ENCODE measurements around the gene ADGRE1.
"Not testable (repeated sequence)": the region's sequence is repeated elsewhere in the genome, so short reads cannot be mapped to it uniquely, and the experiment has no call there.

ADGRE1 gene

DNA sequence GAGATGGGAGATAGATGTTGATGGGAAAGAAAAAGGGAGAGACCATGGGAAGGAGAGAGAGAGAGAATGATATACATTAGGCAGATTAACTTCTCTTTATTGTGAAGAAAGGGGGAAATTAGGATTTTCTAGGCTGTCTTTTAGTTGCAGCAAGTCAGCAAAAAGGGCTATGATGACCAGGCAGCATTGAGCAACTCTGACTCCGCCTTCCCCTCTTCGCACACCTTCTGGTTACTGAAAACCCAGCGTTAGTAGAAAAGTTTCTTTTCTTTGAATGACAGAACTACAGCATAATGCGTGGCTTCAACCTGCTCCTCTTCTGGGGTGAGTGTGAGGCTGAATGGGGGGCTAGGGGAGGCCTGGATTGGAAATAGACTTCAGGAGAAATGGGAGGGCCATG lies at the start of gene ADGRE1:
ADGRE1 (plus strand) TSS at position 264 of the 400 bp plus-strand sequence; CDS start at position 294, 30 bp downstream.
- no peak for DNase-seq

DNA sequence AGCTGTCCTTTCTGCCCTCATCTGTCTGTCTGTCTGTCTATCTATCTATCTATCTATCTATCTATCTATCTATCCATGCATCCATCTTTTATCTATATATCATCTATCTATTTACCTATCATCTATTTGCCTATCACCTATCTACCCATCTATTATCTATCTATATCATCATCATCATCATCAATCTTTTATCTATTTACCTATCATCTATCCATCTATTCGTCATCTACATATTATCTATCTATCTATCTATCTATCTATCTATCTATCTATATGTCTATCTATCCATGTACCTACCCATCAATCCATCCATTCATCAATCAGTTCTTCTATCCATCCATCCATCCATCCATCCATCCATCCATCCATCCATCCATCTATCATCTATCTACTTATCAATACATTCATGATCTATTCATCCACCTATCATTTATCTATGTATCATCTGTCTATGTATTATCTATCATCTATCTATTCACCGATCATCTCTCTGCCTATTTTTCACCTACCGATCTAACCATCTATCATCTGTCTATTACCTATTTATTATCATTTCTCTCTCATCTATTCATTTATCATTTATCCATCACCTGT lies 49.2 kb upstream of the ADGRE1 start:
- no peak for DNase-seq

DNA sequence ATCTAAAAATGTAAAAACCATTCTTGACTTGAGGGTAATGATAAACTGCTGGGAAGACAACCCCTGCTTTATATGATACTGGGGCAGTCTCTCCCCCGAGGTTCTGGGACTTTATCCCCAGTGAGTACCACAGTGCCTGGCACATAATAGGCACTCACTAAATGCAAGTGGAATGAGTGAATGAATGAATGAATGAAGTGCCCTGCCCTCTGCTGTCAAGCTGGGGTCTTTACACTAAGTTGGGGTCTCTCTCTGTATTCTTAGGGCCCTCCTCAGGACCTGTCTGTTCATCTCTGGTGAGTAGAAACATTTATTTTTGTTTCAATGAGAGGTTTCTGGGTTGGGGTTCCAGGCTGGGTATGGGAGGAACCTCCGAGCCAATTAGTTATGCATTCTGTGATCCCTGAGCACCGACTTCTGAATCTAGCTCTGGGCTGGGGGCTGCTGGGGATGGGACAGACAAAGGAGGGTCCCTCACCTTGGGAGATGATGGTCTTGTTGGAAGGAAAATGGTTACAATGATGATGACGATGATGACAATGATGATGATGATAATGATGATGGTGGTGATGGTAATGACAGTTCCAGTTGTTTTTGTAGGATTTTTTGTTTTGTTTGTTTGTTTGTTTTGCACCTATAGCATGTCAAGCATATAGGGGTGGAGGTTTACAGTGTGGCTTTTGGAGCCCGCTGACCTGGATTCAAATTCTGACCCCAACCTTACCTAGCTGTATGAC lies 44.3 kb upstream of the ADGRE1 start:
- no peak for DNase-seq

DNA sequence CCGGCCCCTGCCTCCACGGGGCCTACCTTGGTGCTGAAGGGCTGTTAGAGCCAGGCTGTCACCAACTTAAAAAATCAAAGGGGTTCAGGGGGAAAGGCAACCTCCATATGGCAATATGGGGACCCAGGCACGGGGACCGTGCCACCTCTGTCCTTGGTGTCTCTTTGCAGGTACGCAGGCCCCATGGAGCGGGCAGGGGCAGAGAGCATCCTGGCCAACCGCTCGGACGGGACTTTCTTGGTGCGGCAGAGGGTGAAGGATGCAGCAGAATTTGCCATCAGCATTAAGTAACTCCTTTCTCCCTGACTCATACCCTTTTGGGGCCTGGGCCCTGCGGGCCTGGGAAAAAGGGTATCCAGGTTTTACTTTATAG lies 39.6 kb upstream of the ADGRE1 start:
- no peak for DNase-seq

GRCh38 chr19:6848986-6849385 lies 38.4 kb upstream of the ADGRE1 start:
- no peak for DNase-seq

DNA sequence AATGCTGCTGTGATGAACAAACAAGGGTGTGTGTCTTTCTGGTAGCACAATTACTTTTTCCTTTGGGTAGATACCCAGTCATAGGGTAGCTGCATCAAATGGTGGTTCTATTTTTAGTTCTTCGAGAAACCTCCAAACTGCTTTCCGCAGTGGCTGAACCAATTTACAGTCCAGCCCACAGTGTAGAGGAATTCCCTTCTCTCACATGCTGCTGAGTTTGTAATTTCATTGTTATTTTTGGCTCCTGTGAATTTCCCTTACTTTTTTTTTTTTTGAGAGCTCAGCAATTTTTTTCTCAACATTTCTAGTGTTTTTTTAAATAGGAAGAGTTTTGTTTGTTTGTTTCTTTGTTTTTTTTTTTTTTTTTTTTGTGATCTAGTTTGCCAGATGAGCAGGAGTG lies 37.5 kb upstream of the ADGRE1 start:
- no peak for DNase-seq

DNA sequence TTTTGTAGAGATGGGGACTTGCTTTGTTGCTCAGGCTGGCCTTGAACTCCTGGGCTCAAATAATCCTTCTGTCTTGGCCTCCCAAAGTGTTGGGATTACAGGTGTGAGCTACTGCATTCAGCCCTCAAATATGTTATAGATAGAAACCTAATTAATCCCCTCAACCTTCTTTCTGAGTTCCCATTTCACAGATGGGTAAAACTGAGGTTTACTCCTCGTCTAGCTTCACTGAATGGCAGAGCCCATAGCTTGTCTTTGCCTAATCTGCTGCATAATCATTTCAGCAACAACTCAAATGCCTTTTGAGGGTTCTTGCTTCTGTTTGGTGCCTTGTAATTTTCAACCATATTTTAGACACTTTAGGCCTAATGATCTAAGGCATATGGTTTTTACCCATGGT lies 36.0 kb upstream of the ADGRE1 start:
- DNase-seq: no peak

GRCh38 chr19:6852001-6852400 lies 35.4 kb upstream of the ADGRE1 start:
- no peak for DNase-seq

DNA sequence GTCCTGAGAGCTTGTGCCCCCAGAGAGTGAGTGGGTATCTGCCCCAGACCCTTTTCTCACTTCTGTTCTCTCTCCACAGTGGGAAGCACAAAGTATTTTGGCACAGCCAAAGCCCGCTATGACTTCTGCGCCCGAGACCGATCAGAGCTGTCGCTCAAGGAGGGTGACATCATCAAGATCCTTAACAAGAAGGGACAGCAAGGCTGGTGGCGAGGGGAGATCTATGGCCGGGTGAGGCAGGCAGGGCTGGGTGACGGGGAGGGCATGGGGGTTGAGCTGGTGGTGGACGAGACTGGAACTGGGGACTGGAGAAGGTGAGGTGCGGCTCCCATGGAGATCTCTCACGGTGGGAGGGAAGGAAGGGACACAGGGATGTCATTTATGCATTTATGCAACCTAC lies 33.5 kb upstream of the ADGRE1 start:
- DNase-seq: no peak

- no peak for DNase-seq
Measured at GRCh38 chr19:6854758-6855157, 32.6 kb upstream of the ADGRE1 start.

DNA sequence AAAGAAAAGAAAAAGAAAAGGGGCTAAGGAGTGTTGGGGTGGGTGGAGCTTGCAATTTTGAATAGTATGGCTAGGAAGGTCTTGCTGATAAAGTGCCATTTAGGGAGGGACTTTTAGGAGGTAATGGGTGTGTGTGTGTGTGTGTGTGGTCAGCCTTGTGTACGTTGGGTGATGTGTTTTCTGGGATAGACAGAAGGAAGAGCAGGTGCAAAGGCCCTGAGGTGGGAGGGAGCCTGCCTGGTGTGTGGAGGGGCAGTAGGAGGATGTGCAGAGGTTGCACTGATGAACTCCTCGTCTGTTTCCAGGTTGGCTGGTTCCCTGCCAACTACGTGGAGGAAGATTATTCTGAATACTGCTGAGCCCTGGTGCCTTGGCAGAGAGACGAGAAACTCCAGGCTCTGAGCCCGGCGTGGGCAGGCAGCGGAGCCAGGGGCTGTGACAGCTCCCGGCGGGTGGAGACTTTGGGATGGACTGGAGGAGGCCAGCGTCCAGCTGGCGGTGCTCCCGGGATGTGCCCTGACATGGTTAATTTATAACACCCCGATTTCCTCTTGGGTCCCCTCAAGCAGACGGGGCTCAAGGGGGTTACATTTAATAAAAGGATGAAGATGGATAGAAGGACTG lies 30.5 kb upstream of the ADGRE1 start:
- no peak for DNase-seq

GRCh38 chr19:6861683-6862286 lies 25.6 kb upstream of the ADGRE1 start:
- no peak for DNase-seq

- peak; percentile 76 for DNase-seq
Measured at GRCh38 chr19:6862673-6863078, 24.7 kb upstream of the ADGRE1 start.

GRCh38 chr19:6864325-6864940 lies 22.9 kb upstream of the ADGRE1 start:
- DNase-seq: no peak

GRCh38 chr19:6865849-6866248 lies 21.5 kb upstream of the ADGRE1 start:
- no peak for DNase-seq

GRCh38 chr19:6866741-6867151 lies 20.6 kb upstream of the ADGRE1 start:
- DNase-seq: no peak

GRCh38 chr19:6868351-6868750 lies 19.0 kb upstream of the ADGRE1 start:
- no peak for DNase-seq

DNA sequence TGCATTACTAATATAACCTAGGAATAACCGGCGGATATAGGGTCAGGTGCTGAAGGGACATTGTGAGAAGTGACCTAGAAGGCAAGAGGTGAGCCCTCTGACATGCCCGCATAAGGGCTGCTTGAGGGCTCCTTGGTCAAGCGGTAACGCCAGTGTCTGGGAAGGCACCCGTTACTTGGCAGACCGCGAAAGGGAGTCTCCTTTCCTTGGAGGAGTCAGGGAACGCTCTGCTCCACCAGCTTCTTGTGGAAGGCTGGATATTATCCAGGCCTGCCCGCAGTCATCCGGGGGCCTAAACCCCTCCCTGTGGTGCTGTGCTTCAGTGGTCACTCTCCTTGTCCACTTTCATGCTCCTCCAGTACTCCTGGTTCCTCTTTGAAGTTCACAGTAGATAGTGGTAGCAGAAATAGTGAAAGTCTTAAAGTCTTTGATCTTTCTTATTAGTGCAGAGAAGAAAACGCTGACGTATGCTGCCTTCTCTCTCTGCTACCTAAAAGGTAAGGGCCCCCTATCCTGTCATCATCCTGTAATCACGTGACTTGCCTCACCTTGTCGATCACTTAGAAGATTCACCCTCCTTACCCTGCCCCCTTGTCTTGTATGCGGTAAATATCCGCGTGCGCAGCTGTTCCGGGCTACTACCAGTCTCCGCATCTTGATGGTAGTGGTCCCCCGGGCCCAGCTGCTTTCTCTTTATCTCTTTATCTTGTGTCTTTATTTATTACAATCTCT lies 18.1 kb upstream of the ADGRE1 start:
- DNase-seq: not testable (repeated sequence)

DNA sequence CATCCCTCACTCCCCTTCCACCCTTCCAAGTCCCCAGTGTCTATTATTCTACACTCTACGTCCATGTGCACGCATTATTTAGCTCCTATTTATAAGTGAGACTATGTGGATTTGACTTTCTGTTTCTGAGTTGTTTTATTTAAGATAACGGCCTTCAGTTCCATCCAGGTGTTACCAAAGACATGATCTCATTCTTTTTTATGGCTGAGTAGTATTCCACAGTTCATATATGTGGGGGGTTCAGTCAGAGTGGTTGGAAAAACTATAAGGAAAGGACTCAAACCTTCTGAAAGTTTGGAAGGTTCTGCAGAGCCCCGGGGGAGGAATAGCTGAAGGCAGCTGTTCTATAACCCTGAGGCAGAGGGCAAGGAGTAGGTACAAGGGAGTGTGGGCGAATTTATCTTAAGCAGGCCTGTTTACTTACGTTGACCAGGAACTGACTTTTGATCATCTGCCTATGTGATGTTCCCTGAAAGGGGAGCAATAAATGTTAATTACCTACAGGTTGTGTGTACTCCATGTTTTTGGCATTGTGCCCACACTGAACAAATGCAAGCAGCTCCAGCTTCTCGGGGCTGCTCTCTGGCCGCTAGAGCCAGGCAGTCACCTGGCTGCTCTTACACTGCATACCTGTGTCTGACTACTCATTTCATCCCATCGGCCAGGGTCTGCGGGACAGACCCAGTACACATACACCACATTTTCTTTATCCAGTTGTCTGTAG lies 13.5 kb upstream of the ADGRE1 start:
- no peak for DNase-seq

GRCh38 chr19:6875218-6875617 lies 12.2 kb upstream of the ADGRE1 start:
- no peak for DNase-seq

DNA sequence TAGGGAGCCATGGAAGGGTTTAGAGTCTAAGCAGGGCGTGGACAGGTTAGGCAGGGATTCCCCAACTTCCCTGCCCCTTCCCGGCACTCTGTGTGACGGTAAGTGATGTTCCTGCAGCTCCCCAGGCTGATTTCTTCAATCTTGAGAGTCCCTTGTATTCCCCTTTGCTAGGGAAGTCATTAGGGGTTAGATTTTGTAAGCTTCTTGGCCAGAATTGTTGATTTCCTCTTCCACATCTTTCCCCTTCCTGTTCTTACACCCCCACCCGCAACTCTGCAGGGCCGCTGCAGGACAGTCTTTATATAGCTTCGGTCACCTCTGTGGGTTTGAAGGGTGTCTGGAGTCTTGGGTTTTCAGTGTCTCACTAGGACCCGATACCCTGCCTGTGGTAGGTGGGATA lies 10.6 kb upstream of the ADGRE1 start:
- no peak for DNase-seq

DNA sequence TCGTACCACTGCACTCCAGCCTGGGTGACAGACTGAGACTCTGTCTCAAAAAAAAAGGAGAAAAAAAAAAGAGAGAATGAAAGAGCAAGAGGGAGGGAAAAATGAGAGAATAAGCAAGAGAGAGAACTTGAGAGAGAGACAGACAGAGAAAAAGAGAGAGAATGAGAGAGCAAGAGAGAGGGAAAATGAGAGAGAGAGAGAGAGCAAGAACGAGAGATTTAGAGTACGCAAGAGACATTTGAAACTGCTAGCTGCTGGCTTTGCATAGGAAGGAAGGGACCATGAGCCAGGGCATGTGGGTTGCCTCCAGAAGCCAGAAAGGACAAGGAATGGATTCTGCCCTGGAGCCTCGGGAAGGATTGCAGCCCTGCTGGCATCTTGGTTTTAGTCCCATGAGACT lies 9.6 kb upstream of the ADGRE1 start:
- no peak for DNase-seq

Measured in NCI-H82 (cell line).